ENCODE measurements around the gene UBR2. TPM values are rescaled to one million over a fixed set of nuclear protein-coding genes. Genes with fewer than 3 reads are reported as not detected.

Gene UBR2
- 30.2 and 30.9 TPM in 2 replicates for total RNA-seq

DNA sequence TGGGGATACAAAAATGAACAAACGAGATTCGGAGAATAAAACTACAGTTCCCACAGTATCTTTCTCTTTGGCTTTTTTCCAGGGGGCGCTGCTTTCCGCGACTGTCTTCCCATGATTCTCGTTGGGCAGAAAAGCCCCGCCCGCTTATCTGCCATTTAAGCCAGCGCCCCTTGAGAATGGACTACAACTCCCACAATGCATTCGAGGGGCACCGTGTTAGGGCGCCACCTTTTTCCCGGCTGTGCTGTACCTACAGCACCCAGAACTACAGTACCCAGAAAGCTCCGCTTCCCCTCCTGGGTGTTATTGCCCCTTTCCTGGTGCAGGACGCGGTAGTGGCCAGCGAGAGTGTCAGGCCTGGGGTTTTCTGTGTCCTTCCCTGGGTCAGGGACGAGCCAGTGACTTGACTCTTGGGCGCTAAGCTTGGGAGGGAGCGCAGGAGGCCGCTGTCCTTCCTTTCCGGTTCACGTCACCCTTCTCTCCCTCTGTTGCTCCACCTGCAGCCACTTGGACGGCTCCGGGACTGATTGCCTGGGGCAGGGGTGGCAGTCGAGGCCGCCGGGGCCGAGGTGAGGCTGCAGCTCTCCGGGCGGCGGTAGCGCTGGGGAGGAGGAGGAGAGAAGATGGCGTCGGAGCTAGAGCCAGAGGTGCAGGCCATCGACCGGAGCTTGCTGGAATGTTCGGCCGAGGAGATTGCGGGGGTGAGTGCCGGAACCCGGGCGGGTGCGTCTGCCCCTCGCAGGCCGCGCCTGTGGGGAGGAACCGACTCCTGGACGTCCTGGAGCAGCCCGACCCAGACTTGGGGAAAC, at the start of gene UBR2:
UBR2 (plus strand) TSS at position 333 of the 809 bp plus-strand sequence; CDS start at position 624, 291 bp downstream.

DNA sequence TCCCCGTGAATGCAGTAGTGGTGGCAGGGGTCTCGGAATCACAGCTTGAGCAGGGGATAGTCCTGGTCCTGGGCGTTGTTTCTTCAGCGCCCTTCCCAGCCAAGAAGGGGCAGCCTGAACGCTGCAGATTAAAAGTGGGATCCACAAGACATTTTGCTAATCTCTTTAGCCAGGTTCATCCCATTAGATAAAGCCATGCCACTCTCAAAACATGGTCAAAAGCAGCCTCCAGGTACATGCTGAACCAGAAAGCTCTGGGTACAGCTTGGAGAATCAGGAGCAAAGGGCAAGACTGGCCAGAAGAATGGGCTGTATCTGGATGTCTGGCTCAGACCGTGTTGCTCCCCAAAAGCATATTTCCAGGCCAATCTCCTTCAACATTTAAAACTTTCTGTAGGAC, 158.7 kb downstream of the UBR2 start, which contains the start of gene PRPH2:
PRPH2 (minus strand) TSS at position 101 of the 400 bp plus-strand sequence. CDS start 263 bp downstream, outside the sequence.

Small RNA genes within 50 kb of the gene (small RNA-seq; reads per million reads assigned to genes)
- not detected for gene RNU6-890P

Other genes starting within 250 kb of the UBR2 start
- gene TRERF1, start 112.1 kb upstream of the UBR2 start, total RNA-seq, result 5.9 and 6.7 TPM in 2 replicates
- gene PRPH2, start 158.6 kb downstream of the UBR2 start, total RNA-seq, result 0.79 and 0.98 TPM in 2 replicates
- 34.2 and 36.3 TPM in 2 replicates for gene TBCC, start 182.1 kb downstream of the UBR2 start, total RNA-seq
- gene BICRAL, start 218.0 kb downstream of the UBR2 start, total RNA-seq, result 6.1 and 7.5 TPM in 2 replicates

All from placental epithelial cell (primary cell).